A549 (cell line): ENCODE results near the gene DBR1. TPM values are rescaled to one million over a fixed set of nuclear protein-coding genes. Genes with fewer than 3 reads are reported as not detected.

Experiments used
- ATAC-seq, 2 experiments: fragments of 200-7000 bp in 1 of 2; fragments of >200 bp in 1 of 2; cut with Nextera tagmentation in 1 of 2; cut with Tn5 transposase in 1 of 2; 3 replicates each; pipeline versions ENCODE4 v1.8.0 to v1.9.1; 2018 to 2020; ENCODE audit warnings: mild to moderate bottlenecking in 1 of 2, moderate library complexity in 1 of 2
- CTCF ChIA-PET: fragments of 300-600 bp; sonication (Branson Sonifier 250); formaldehyde crosslinking; extraction: SDS; loops from one replicate; lab custom pipeline; 2021; ENCODE audit warnings: antibody characterized with exemption, inconsistent platforms; lab: Yijun Ruan, JAX
- POLR2A ChIA-PET: fragments of 350-600 bp; formaldehyde crosslinking; extraction: SDS; loops from one replicate; lab custom pipeline; 2021; ENCODE audit warnings: antibody characterized with exemption, inconsistent platforms; lab: Yijun Ruan, JAX
- DNase-seq, 2 experiments: peaks; one replicate each; pipeline versions ENCODE4 v3.0.0 to v3.0.0-alpha.2; 2011 to 2016; ENCODE audit warnings: low read depth in 1 of 2, low spot score in 1 of 2
- FAIRE-seq: peaks from 2 replicates; lab custom pipeline; 2011; peaks lifted over from hg19 to GRCh38; lab: Jason Lieb, UNC
- H3K27ac ChIP-seq, 2 experiments: fragments of >200 bp; sonication (Bioruptor Twin); formaldehyde crosslinking; 3 replicates each; pipeline ENCODE4 v1.5.1; 2016 to 2017
- H3K4me1 ChIP-seq: fragments of >200 bp; sonication (Bioruptor Twin); formaldehyde crosslinking; 3 replicates; pipeline ENCODE4 v1.6.1; 2016
- H3K4me2 ChIP-seq: fragments of >200 bp; sonication (Bioruptor Twin); formaldehyde crosslinking; 3 replicates; pipeline ENCODE4 v1.6.1; 2016
- H3K4me3 ChIP-seq: fragments of >200 bp; sonication (Bioruptor Twin); formaldehyde crosslinking; 3 replicates; pipeline ENCODE4 v1.5.1; 2016
- H3K9me3 ChIP-seq: fragments of >200 bp; sonication (Bioruptor Twin); formaldehyde crosslinking; 3 replicates; pipeline ENCODE4 v1.6.1; 2016
- ATOH8 ChIP-seq: fragments of 250-450 bp; sonication (Bioruptor Pico); IDR thresholded peaks from 2 replicates; pipeline ENCODE4 v1.5.0; 2020; ENCODE audit warnings: low read depth, mild to moderate bottlenecking, moderate library complexity
- BHLHE40 ChIP-seq: IDR thresholded peaks from 2 replicates; pipeline ENCODE4 v1.6.1; 2012; ENCODE audit warnings: low read depth, low read length, inconsistent platforms
- CEBPB ChIP-seq, 2 experiments: fragments of >200 bp in 1 of 2; sonication (Bioruptor Twin) in 1 of 2; formaldehyde crosslinking in 1 of 2; IDR thresholded peaks; 2 replicates each; pipeline ENCODE4 v1.6.1; 2012 to 2016
- CHD2 ChIP-seq: fragments of 150-350 bp; IDR thresholded peaks from 2 replicates; pipeline ENCODE4 v1.6.1; 2014; ENCODE audit warnings: low read length; ENCODE audit not compliant: partially characterized antibody
- EHF ChIP-seq: fragments of 250-450 bp; sonication (Bioruptor Pico); IDR thresholded peaks from 2 replicates; pipeline ENCODE4 v1.5.0; 2020; ENCODE audit warnings: mild to moderate bottlenecking
- ESRRA ChIP-seq: fragments of 150-350 bp; IDR thresholded peaks from 2 replicates; pipeline ENCODE4 v1.6.1; 2014; ENCODE audit warnings: mild to moderate bottlenecking, low read length, borderline replicate concordance
- FOSB ChIP-seq: fragments of 250-450 bp; sonication (Bioruptor Pico); IDR thresholded peaks from 2 replicates; pipeline ENCODE4 v1.5.0; 2020; ENCODE audit warnings: mild to moderate bottlenecking, moderate library complexity
- FOSL2 ChIP-seq, 2 experiments: fragments of 450-650 bp in 1 of 2; fragments of >200 bp in 1 of 2; sonication (Bioruptor Twin) in 1 of 2; formaldehyde crosslinking; IDR thresholded peaks; 2 replicates each; pipeline versions ENCODE4 v1.5.0 to v1.6.1; 2016 to 2020; ENCODE audit warnings: mild to moderate bottlenecking in 1 of 2, moderate library complexity in 1 of 2
- FOXS1 ChIP-seq: fragments of 250-450 bp; sonication (Bioruptor Pico); IDR thresholded peaks from 2 replicates; pipeline ENCODE4 v1.5.0; 2020; ENCODE audit warnings: mild to moderate bottlenecking, moderate library complexity
- GATA3 ChIP-seq: IDR thresholded peaks from 2 replicates; pipeline ENCODE4 v1.6.1; 2012; ENCODE audit warnings: borderline replicate concordance
- HDAC2 ChIP-seq: fragments of 200-600 bp; sonication (generic); IDR thresholded peaks from 2 replicates; pipeline ENCODE4 v1.6.1; 2016
- HEYL ChIP-seq: fragments of 250-450 bp; sonication (Bioruptor Pico); IDR thresholded peaks from 2 replicates; pipeline ENCODE4 v1.8.0; 2021; ENCODE audit warnings: mild to moderate bottlenecking, moderate library complexity
- HMGXB4 ChIP-seq: fragments of 250-450 bp; sonication (Bioruptor Pico); IDR thresholded peaks from 2 replicates; pipeline ENCODE4 v1.5.0; 2021; ENCODE audit warnings: mild to moderate bottlenecking, moderate library complexity, borderline replicate concordance
- HOXA7 ChIP-seq: fragments of 250-450 bp; sonication (Bioruptor Pico); IDR thresholded peaks from 2 replicates; pipeline ENCODE4 v1.5.0; 2020; ENCODE audit warnings: mild to moderate bottlenecking, moderate library complexity
- HOXB13 ChIP-seq: fragments of 250-450 bp; sonication (Bioruptor Pico); IDR thresholded peaks from 2 replicates; pipeline ENCODE4 v1.5.0; 2020; ENCODE audit warnings: low read depth, mild to moderate bottlenecking, moderate library complexity
- JUN ChIP-seq, 2 experiments: fragments of >200 bp; sonication (Bioruptor Twin); formaldehyde crosslinking; IDR thresholded peaks; 2 replicates in 1 of 2; 3 replicates in 1 of 2; pipeline ENCODE4 v1.6.1; 2016 to 2017
- KDM1A ChIP-seq: fragments of 200-600 bp; sonication (generic); IDR thresholded peaks from 2 replicates; pipeline ENCODE4 v1.6.1; 2016; ENCODE audit warnings: low read depth, mild to moderate bottlenecking
- NFE2L2 ChIP-seq: fragments of 150-350 bp; conservative IDR thresholded peaks from 2 replicates; pipeline ENCODE4 v1.6.1; 2014; ENCODE audit warnings: low read length
- PHF8 ChIP-seq: fragments of 200-600 bp; sonication (generic); IDR thresholded peaks from 2 replicates; pipeline ENCODE4 v1.6.1; 2016; ENCODE audit warnings: low read depth, mild to moderate bottlenecking, antibody characterized with exemption, moderate library complexity, borderline replicate concordance
- POLR2A ChIP-seq: IDR thresholded peaks from 2 replicates; pipeline ENCODE4 v1.6.1; 2012; ENCODE audit warnings: mild to moderate bottlenecking, low read length
- POLR2AphosphoS2 ChIP-seq: conservative IDR thresholded peaks from 2 replicates; pipeline ENCODE4 v1.6.1; 2012; ENCODE audit warnings: low read length, improper control_type of control experiment, inconsistent platforms
- RARB ChIP-seq: fragments of 250-450 bp; sonication (Bioruptor Pico); IDR thresholded peaks from 2 replicates; pipeline ENCODE4 v1.8.0; 2021; ENCODE audit warnings: mild to moderate bottlenecking, moderate library complexity
- RCOR1 ChIP-seq: fragments of 150-350 bp; IDR thresholded peaks from 2 replicates; pipeline ENCODE4 v1.6.1; 2014; ENCODE audit warnings: antibody characterized with exemption, low read length, low read depth
- TP53 ChIP-seq: fragments of 250-450 bp; sonication (Bioruptor Pico); IDR thresholded peaks from 2 replicates; pipeline ENCODE4 v1.5.0; 2021; ENCODE audit warnings: mild to moderate bottlenecking, moderate library complexity
- ZC3H11A ChIP-seq: fragments of 450-650 bp; IDR thresholded peaks from 2 replicates; pipeline ENCODE4 v1.6.1; 2014; ENCODE audit warnings: antibody characterized with exemption, mild to moderate bottlenecking
- ZFP36 ChIP-seq: fragments of 450-650 bp; IDR thresholded peaks from 2 replicates; pipeline ENCODE4 v1.6.1; 2014; ENCODE audit warnings: borderline replicate concordance; ENCODE audit not compliant: partially characterized antibody
- WGBS: methylation state at CpG from one replicate; pipeline ENCODE4 v1.1.6; 2017; ENCODE audit errors: missing lambda C conversion rate; 5-methylcytosine and 5-hydroxymethylcytosine counted together
- polyA plus RNA-seq, 4 experiments: library from polyadenylated mRNA; depleted of rRNA in 3 of 4; stranded (reverse); fragments of >200 nt; fragmentation: RNase III in 1 of 4; extraction: RNeasy Plus Mini Kit Qiagen cat#74134 plus additional on column Dnase treatment in 1 of 4; gene quantifications; 2 replicates in 3 of 4; 3 replicates in 1 of 4; pipeline ENCODE4 v1.2.3, GENCODE V29; 2011 to 2017

The DBR1 gene
- polyA plus RNA-seq, 2 of the 4 experiments (the other 2 are of a cell fraction), result 13.2 to 14.2 TPM

GRCh38 chr3:138136201-138136600 is 38.5 kb downstream of the DBR1 start:
- DNase-seq (no peak), FAIRE-seq (no peak), ATAC-seq (no peak)
- CTCF ChIA-PET, result no interaction called here
- Histone ChIP-seq H3K27ac (no peak overlapping the region), H3K4me3 (no peak overlapping the region), H3K4me2 (no peak overlapping the region), H3K9me3 (no peaks in the 10 kb centered on the region), H3K4me1 (no peaks in the 10 kb centered on the region)
- POLR2A ChIA-PET, result no interaction called here
- no peak for TF ChIP-seq ZC3H11A
- no peak for TF ChIP-seq FOXS1 (CRISPR knock-in tag)
- TF ChIP-seq FOSB (CRISPR knock-in tag), result no peak
- no peak for TF ChIP-seq POLR2A
- TF ChIP-seq GATA3, result no peak
- TF ChIP-seq HMGXB4 (CRISPR knock-in tag), result no peak
- no peak for TF ChIP-seq EHF (CRISPR knock-in tag)
- TF ChIP-seq HDAC2, result no peak
- no peak for TF ChIP-seq RARB (CRISPR knock-in tag)
- no peak for TF ChIP-seq CEBPB (IDR thresholded peaks at IDR 0.05)
- TF ChIP-seq JUN (IDR thresholded peaks at IDR 0.05), result no peak
- no peak for TF ChIP-seq HOXA7 (CRISPR knock-in tag)
- TF ChIP-seq TP53 (CRISPR knock-in tag), result no peak
- 59% methylated on average over 3 of the region's 3 CpGs for WGBS

- CTCF ChIA-PET, result interaction anchor here (0.8 kb wide), 1 partner anchor 9 kb away, joined by 3 read pairs; no protein-coding TSS in a partner anchor
- ATAC-seq, result no peak
- no peak for TF ChIP-seq JUN (IDR thresholded peaks at IDR 0.05)
Measured at GRCh38 chr3:138135833-138136194, 38.9 kb downstream of the DBR1 start.

GRCh38 chr3:138135146-138135832 is 39.4 kb downstream of the DBR1 start:
- no peak overlapping the region for H3K4me3 ChIP-seq
- CTCF ChIA-PET, result interaction anchor here (0.8 kb wide), 1 partner anchor 8 kb away, joined by 3 read pairs; no protein-coding TSS in a partner anchor
- no peak for ATAC-seq
- 26% methylated on average over 3 of the region's 3 CpGs for WGBS
- no peaks in the 10 kb centered on the region for H3K9me3 ChIP-seq
- TF ChIP-seq HOXB13 (CRISPR knock-in tag), result no peak
- TF ChIP-seq PHF8, result no peak
- TF ChIP-seq BHLHE40, result no peak
- TF ChIP-seq HEYL (CRISPR knock-in tag), result no peak
- no peak for TF ChIP-seq ESRRA
- TF ChIP-seq FOXS1 (CRISPR knock-in tag), result no peak
- TF ChIP-seq FOSL2 (IDR thresholded peaks at IDR 0.05), result no peak
- TF ChIP-seq FOSL2 (CRISPR knock-in tag; IDR thresholded peaks at IDR 0.05), result no peak
- no peak for TF ChIP-seq NFE2L2
- TF ChIP-seq HDAC2, result no peak
- no peak for TF ChIP-seq CHD2
- TF ChIP-seq POLR2AphosphoS2, result no peak
- no peak for TF ChIP-seq JUN (IDR thresholded peaks at IDR 0.05)
- TF ChIP-seq HMGXB4 (CRISPR knock-in tag), result no peak
- TF ChIP-seq ATOH8 (CRISPR knock-in tag), result no peak
- no peak for TF ChIP-seq KDM1A
- no peak for TF ChIP-seq ZFP36
- TF ChIP-seq ZC3H11A, result no peak
- TF ChIP-seq RCOR1, result no peak
- no peak overlapping the region for H3K27ac ChIP-seq
- no peak for DNase-seq
- POLR2A ChIA-PET, result no interaction called here
- no peak for FAIRE-seq
- H3K4me2 ChIP-seq, result no peak overlapping the region
- no peaks in the 10 kb centered on the region for H3K4me1 ChIP-seq

More at GRCh38 chr3:138135833-138136194, 38.9 kb downstream of the DBR1 start:
- 69% methylated on average over 2 of the region's 2 CpGs for WGBS
- Histone ChIP-seq H3K4me3 (no peak overlapping the region), H3K9me3 (no peaks in the 10 kb centered on the region), H3K4me1 (no peaks in the 10 kb centered on the region), H3K4me2 (no peak overlapping the region), H3K27ac (no peak overlapping the region)
- DNase-seq, result no peak
- no peak for FAIRE-seq
- POLR2A ChIA-PET, result no interaction called here
